Fibroblast of skin of left biceps (primary cell): ENCODE measurements around the gene PKP1.

Experiments
- DNase-seq, 2 experiments: peaks; one replicate each; pipeline ENCODE4 v3.0.0-alpha.2; 2013; ENCODE audit warnings: low read depth in 2 of 2

PKP1 gene

GRCh38 chr1:201281573-201281972, 1.7 kb upstream of the PKP1 start:
- DNase-seq = no peak

DNA sequence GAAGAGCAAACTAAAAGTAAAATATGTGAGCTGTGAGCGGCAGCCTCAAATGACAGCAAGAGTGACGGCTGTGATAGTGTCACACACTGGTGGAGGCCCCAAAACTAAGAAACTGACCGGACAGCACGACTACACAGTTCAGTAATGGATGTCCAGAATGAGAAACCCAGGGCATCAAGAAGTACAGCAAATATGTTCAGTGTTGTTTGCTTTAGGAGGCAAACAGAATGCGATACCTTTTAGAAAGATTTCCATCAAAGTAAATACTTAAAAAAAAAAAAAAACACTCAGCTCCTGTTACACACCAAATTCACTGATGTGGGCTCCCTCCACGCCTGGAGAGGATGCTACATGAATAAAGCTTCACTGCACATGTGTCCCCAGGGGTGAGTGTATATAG, 1.1 kb upstream of the PKP1 start:
- no peak for DNase-seq

DNA sequence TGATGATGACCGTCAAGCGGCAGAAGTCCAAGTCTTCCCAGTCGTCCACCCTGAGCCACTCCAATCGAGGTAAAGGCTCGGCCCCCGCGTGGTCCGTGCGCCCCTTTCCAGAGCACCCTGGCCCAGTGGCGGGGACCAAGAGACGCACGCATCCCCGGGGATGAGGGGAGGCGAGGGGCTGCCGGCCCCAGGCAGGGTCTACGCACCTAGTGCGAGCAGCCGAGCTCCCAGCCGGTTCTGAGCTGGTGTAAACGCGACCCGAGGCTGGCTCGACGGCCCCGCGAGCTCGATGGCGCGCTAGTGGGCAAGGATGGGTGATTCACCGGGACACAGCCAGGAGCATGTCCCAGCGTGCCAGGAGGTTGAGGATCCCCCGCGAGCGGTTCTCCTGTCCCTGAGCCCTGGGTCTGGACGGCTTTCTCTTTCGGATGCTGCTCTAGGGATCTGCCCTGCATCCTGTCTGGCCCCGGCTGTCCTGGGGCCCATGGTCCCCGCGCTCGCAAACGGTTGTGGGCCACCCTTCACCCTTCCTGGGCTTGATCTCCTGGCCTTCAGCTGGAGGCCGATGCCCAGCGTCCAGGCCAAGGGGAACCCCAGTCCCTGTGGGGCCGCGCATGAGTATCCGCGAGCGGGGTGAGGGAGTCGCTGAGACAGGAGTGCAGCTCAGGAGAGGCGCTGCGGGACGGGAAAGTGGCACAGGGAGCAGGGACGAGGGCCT, 689 bp downstream of the PKP1 start:
- DNase-seq = no peak

- no peak for DNase-seq
Measured at GRCh38 chr1:201284636-201285035, 1.3 kb downstream of the PKP1 start.

- DNase-seq = no peak
Measured at GRCh38 chr1:201285846-201286245, 2.5 kb downstream of the PKP1 start.

GRCh38 chr1:201286445-201286844, 3.1 kb downstream of the PKP1 start:
- no peak for DNase-seq

DNA sequence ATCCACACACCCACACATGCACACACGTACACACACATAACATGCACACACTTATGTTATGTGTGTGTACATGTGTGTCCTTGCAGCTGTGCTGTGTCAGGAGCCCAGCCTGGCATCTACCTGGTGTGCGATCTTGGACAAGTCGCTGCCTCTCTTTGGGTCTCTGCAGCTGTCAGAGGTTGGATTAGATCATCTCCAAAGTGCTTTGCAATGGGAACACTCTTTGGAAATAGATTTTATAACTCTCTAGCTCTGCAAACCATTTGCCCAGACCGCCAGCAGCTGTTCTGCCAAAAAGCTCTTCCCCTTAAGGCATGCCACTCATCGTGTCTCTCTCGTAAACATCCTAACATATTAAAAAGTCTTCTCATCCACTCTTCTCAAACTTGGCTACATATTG, 4.7 kb downstream of the PKP1 start:
- DNase-seq = no peak

GRCh38 chr1:201288765-201289164, 5.5 kb downstream of the PKP1 start:
- no peak for DNase-seq

DNA sequence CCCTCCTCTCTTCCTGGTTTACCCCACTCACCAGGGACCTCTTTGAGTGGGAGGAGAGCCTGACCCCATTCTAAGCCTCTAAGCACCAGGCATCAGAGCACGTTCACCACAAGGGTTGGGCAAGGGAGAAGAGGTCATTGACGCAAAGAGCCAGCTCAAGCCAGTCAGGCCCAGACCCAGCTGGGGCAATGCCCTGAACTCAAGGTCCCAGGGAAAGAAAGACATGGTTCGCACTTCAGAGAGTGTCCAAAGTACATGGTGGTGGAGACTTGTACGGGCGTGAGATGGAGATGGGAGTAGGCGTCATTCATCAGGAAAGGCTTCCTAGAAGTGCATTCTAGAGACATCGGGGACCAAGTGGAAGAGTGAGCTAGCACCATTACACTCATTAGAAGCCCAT, 7.2 kb downstream of the PKP1 start:
- DNase-seq = no peak

GRCh38 chr1:201291916-201292315, 8.6 kb downstream of the PKP1 start:
- DNase-seq = no peak

GRCh38 chr1:201294876-201295275, 11.6 kb downstream of the PKP1 start:
- DNase-seq = no peak

DNA sequence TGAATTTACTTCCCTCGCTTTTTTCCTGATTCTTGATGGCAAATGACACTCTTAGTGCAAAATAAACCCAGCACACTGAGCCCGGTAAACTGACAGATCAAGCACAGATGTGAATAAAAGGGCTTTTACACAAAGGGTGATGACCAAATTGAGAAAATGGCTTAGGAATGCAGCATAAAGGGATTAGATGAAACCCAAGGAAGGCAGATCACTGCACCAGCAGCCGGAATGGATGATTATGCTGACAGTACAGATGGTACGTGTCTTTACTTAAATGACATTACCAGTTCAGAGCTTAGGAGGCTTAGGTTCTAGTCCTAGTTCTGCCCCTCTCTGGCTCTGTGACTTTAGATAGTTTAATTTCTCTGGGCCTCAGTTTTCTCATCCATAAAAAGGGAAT, 12.0 kb downstream of the PKP1 start:
- peak in 1 of 2 experiments; percentile 19 for DNase-seq

DNA sequence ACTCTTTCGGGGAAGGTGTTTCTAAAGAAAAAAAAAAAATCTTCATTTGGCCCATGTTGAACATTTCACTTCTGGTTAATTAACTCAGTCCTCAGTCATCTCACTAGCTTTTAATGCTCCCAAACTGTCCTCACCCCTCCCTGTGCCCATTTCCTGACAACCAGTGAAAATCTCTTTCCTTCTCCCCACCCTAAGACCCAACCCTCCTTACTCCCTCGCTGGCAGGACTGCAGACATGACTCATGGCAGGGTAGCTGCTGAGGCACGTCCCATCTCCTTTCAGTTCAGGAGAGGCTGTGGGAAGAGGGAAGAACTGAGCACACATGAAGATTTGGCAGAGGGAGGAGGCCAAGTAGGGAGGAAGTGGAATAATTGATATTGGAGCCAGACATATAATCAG, 12.6 kb downstream of the PKP1 start:
- DNase-seq = peak; percentile 20 to 35

DNA sequence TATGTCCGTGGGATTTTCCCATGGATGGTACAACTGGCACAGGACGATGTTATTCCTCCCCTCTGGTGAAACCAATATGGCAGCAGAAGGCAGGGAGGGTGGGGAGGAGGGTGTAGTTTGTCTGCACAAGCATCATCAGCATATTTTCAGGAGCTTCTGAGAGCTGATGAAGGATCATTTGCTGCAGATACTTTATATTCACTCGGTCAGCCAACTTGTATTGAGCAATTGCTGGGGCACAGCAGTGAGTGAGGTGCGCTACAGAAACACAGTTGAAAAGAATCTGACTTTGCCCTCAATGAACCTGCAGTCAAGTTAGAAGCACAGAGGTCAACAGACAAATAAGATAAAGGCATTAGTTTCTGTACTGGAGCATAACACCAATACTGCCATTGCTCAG, 13.0 kb downstream of the PKP1 start:
- no peak for DNase-seq

GRCh38 chr1:201298396-201299381, 15.4 kb downstream of the PKP1 start:
- no peak for DNase-seq

DNA sequence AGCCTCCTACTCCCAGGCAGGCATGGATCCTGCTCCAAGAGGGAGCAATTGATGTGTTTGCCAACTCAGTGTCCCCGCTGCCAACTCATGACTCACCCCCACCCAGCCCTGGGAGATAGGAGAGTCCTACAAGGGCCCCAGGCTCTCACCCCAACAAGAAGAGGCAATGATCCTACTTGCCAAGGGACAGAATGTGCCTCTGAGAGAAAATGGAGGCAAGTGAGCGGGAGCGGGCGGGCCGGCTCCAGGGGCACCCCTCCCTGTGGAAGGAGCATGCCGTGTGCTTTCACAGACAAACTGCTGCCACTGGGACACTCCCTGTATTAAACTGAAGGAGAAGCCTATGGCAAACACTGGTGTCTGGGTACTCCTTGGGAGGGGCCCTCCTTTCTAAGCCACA, 16.7 kb downstream of the PKP1 start:
- DNase-seq = no peak

- no peak for DNase-seq
Measured at GRCh38 chr1:201300641-201301040, 17.3 kb downstream of the PKP1 start.

GRCh38 chr1:201302163-201303152, 19.2 kb downstream of the PKP1 start:
- DNase-seq = no peak

- DNase-seq = no peak
Measured at GRCh38 chr1:201304126-201304525, 20.8 kb downstream of the PKP1 start.

DNA sequence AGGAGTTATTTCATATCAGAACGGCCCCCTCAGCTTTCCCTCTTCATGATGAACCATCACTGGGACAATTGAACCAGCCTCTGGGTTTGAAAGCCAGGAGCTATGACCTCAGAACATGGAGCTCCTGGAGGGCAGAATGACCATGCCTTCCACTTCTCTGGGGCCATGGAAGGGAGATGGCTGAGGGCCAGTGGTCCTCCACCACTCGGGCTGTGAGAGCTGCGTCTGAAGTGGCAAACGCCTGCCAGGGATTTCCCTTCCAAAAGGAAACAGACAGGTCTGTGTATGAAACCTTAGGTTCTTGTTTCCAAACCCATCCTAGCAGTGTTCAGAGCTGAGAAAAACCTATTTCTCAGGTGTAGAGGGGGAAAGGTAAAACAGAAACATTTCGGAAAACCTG, 22.5 kb downstream of the PKP1 start:
- DNase-seq = no peak

DNA sequence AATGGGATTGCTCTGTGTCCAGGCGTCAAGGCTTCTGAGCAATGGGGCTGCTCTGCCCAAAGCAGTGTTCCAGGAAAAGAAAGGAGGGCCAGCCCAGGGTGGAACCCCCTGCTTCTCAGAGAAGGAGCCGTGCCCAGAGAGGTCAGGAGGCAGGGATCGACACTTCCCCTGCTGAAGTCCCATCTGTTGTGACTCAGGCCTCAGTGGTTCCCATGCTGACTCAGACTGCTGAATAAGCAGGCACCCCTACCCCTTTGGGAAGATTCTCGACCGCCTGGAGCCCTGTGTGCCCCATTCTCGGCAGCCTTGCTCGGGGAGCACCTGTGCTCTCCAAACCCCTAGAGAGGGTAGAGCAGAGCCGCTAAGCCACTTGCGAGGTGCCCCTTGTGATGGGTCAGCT, 23.9 kb downstream of the PKP1 start:
- no peak for DNase-seq
